CD4-positive, alpha-beta T cell treated with Interleukin-17A for 1 hour (primary cell): ENCODE results near the gene ABCA13.

Experiments used
- DNase-seq: peaks from one replicate; pipeline ENCODE4 v3.0.0-alpha.2; 2020

ABCA13 gene

GRCh38 chr7:48299580-48300169 lies 128.4 kb downstream of the ABCA13 start:
- peak; percentile 10 for DNase-seq

GRCh38 chr7:48300301-48300700 lies 129.0 kb downstream of the ABCA13 start:
- no peak for DNase-seq

GRCh38 chr7:48301201-48301600 lies 129.9 kb downstream of the ABCA13 start:
- DNase-seq: no peak

- DNase-seq: no peak
These were observed 133.4 kb downstream of the ABCA13 start for GRCh38 chr7:48304641-48305040.

GRCh38 chr7:48305661-48306060 lies 134.4 kb downstream of the ABCA13 start:
- DNase-seq: no peak

GRCh38 chr7:48307041-48307714 lies 135.9 kb downstream of the ABCA13 start:
- DNase-seq: no peak

GRCh38 chr7:48309720-48310119 lies 138.5 kb downstream of the ABCA13 start:
- no peak for DNase-seq

- no peak for DNase-seq
These were observed 140.3 kb downstream of the ABCA13 start for GRCh38 chr7:48311464-48312100.

- no peak for DNase-seq
These were observed 140.9 kb downstream of the ABCA13 start for GRCh38 chr7:48312151-48312550.

GRCh38 chr7:48316768-48317167 lies 145.5 kb downstream of the ABCA13 start:
- no peak for DNase-seq

- DNase-seq: no peak
These were observed 146.1 kb downstream of the ABCA13 start for GRCh38 chr7:48317360-48317759.

GRCh38 chr7:48321319-48322010 lies 150.2 kb downstream of the ABCA13 start:
- DNase-seq: no peak

- DNase-seq: no peak
These were observed 165.9 kb downstream of the ABCA13 start for GRCh38 chr7:48337012-48337621.

- DNase-seq: no peak
These were observed 166.5 kb downstream of the ABCA13 start for GRCh38 chr7:48337781-48338180.

GRCh38 chr7:48347230-48347825 lies 176.1 kb downstream of the ABCA13 start:
- no peak for DNase-seq

- DNase-seq: no peak
These were observed 179.3 kb downstream of the ABCA13 start for GRCh38 chr7:48350515-48350914.

- DNase-seq: no peak
These were observed 180.6 kb downstream of the ABCA13 start for GRCh38 chr7:48351900-48352299.

GRCh38 chr7:48355346-48355745 lies 184.1 kb downstream of the ABCA13 start:
- DNase-seq: no peak

- no peak for DNase-seq
These were observed 189.3 kb downstream of the ABCA13 start for GRCh38 chr7:48360574-48360973.

- no peak for DNase-seq
These were observed 191.9 kb downstream of the ABCA13 start for GRCh38 chr7:48363174-48363573.

- no peak for DNase-seq
These were observed 193.8 kb downstream of the ABCA13 start for GRCh38 chr7:48365010-48365409.

GRCh38 chr7:48366096-48366495 lies 194.8 kb downstream of the ABCA13 start:
- DNase-seq: no peak

GRCh38 chr7:48376263-48376662 lies 205.0 kb downstream of the ABCA13 start:
- no peak for DNase-seq
